Measurements from ENCODE around the gene RTN4. TPM values are rescaled to one million over a fixed set of nuclear protein-coding genes. Genes with fewer than 3 reads are reported as not detected.

Gene RTN4
- total RNA-seq, 1 experiment from 2014 or later = 513 TPM

- Histone ChIP-seq H3K4me1 (ENCODE audit: control insufficient read depth, insufficient read depth, low read length) (peaks cover 81% of the 10 kb centered on the region), H3K36me3 (ENCODE audit: control insufficient read depth, insufficient read depth, low read length) (peaks cover 2% of the 10 kb centered on the region; the same call in 1 of the 2 replicates), H3K4me3 (ENCODE audit: low read depth in 2 of 2, low read length in 2 of 2) (no peak overlapping the region), H3K9me3 (ENCODE audit: control insufficient read depth, insufficient read depth, low read depth, low read length) (no peaks in the 10 kb centered on the region), H3K27ac (ENCODE audit: low read length) (peak overlapping the region; percentile 91), H3K27me3 (ENCODE audit: control insufficient read depth, insufficient read depth, low read length) (no peaks in the 10 kb centered on the region)
- CTCF ChIA-PET = interaction anchor here (0.7 kb wide), 1 partner anchor 114 kb away, joined by 3 read pairs; no protein-coding TSS in a partner anchor
- ATAC-seq (no peak), DNase-seq (ENCODE audit: low read depth, low spot score) (no peak)
- in situ Hi-C loops (cut with HindIII; ENCODE audit: low pct_unique_long_range_greater_than_20kb, low sequenced_read_pairs) = no loop called here
- intact Hi-C loops (cut with micrococcal nuclease; ENCODE audit: unreplicated experiment) = loop anchor here (2.0 to 5.0 kb wide), 3 partner anchors 33 to 155 kb away; no protein-coding TSS in a partner anchor
- BruUV-seq (replicated peaks) = no TSS peak
- TF ChIP-seq REST (IDR thresholded peaks at IDR 0.05; ENCODE audit: insufficient read depth in 1 of 2, low read depth in 2 of 2, low read length in 1 of 2) (no peak), SIN3A (IDR thresholded peaks at IDR 0.05; ENCODE audit: borderline replicate concordance, insufficient read depth, low read depth, low read length) (no peak), CTCF (IDR thresholded peaks at IDR 0.05) (no peak; the same call in 1 of the 2 replicates)
- POLR2A ChIA-PET = no interaction called here
Observed at GRCh38 chr2:55013936-55014335, 36.3 kb downstream of the RTN4 start.

GRCh38 chr2:55012672-55013484, 37.4 kb downstream of the RTN4 start:
- Histone ChIP-seq H3K27me3 (ENCODE audit: control insufficient read depth, insufficient read depth, low read length) (no peaks in the 10 kb centered on the region), H3K4me1 (ENCODE audit: control insufficient read depth, insufficient read depth, low read length) (peaks cover 81% of the 10 kb centered on the region), H3K27ac (ENCODE audit: low read length) (peak overlapping the region; percentile 91), H3K36me3 (ENCODE audit: control insufficient read depth, insufficient read depth, low read length) (peaks cover 2% of the 10 kb centered on the region; the same call in 1 of the 2 replicates), H3K4me3 (ENCODE audit: low read depth in 2 of 2, low read length in 2 of 2) (no peak overlapping the region), H3K9me3 (ENCODE audit: control insufficient read depth, insufficient read depth, low read depth, low read length) (no peaks in the 10 kb centered on the region)
- BruUV-seq (replicated peaks) = no TSS peak
- TF ChIP-seq SIN3A (IDR thresholded peaks at IDR 0.05; ENCODE audit: borderline replicate concordance, insufficient read depth, low read depth, low read length) (no peak), POLR2AphosphoS5 (IDR thresholded peaks at IDR 0.05; ENCODE audit: low read depth, low read length) (0 out of 2 replicates have a peak, but pooled peaks have one; percentile 25), REST (IDR thresholded peaks at IDR 0.05; ENCODE audit: insufficient read depth in 1 of 2, low read depth in 2 of 2, low read length in 1 of 2) (no peak), TCF7L2 (IDR thresholded peaks at IDR 0.05; ENCODE audit: low read depth, low read length) (no peak; the same call in 1 of the 2 replicates), CTCF (IDR thresholded peaks at IDR 0.05) (no peak)
- in situ Hi-C loops (cut with HindIII; ENCODE audit: low pct_unique_long_range_greater_than_20kb, low sequenced_read_pairs) = no loop called here
- ChIA-PET POLR2A (interaction anchor here (0.6 to 1.0 kb wide), 6 partner anchors 21 to 161 kb away, joined by 3 to 13 read pairs (median 4); partner anchors contain the start of gene RTN4), CTCF (interaction anchor here (0.5 kb wide), 1 partner anchor 8 kb away, joined by 7 read pairs; no protein-coding TSS in a partner anchor)
- no peak for ATAC-seq
- no peak for DNase-seq (ENCODE audit: low read depth, low spot score)
- intact Hi-C loops (cut with micrococcal nuclease; ENCODE audit: unreplicated experiment) = loop anchor here (5.0 kb wide), 2 partner anchors 34 to 111 kb away; no protein-coding TSS in a partner anchor

Data from Panc1 (cell line).